C4-2B (cell line): Measurements from ENCODE around the gene PIBF1.

Experiments
- CTCF ChIP-seq: fragments of 450-650 bp; conservative IDR thresholded peaks from 2 replicates; pipeline ENCODE4 v1.5.1; 2017; ENCODE audit warnings: mild to moderate bottlenecking
- ZFX ChIP-seq: fragments of 450-650 bp; IDR thresholded peaks from 2 replicates; pipeline ENCODE4 v1.6.1; 2017

DNA sequence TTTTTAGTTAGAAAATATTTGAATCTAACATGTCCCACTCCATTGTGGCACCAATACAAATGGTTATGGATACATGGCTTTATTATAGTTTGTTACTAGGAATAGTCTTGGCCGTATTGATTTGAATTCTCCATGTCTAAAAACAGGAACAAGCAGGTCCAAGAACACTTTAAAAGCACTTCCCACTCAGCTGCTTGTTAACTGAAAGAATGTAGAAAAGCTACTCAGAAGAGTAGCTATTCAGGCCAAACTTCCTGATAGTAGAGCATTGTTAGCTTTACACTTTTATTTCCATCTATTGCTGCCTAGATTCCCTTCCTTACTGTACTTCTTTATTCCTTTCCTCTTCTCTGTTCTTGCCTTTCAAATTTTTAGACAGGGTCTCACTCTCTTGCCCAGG, 6.9 kb downstream of the PIBF1 start:
- TF ChIP-seq CTCF (no peak), ZFX (no peak)
